A673 (cell line): Measurements from ENCODE around the gene PLCXD3. TPM values are rescaled to one million over a fixed set of nuclear protein-coding genes. Genes with fewer than 3 reads are reported as not detected.

ENCODE experiments used
- BruUV-seq: library from RNA; stranded (reverse); fragments of 400-500 nt; replicated peaks from 2 replicates; lab custom pipeline; 2021; lab: Mats Ljungman, UMichigan
- CTCF ChIA-PET: fragments of 300-600 bp; sonication (Branson Sonifier 250); formaldehyde crosslinking; loops from one replicate; lab custom pipeline; 2022; ENCODE audit warnings: antibody characterized with exemption; lab: Charles Lee
- POLR2A ChIA-PET: fragments of 300-600 bp; sonication (Branson Sonifier 250); formaldehyde crosslinking; loops from one replicate; lab custom pipeline; 2022; ENCODE audit warnings: antibody characterized with exemption; ENCODE audit not compliant: low non-redundant PET; lab: Charles Lee
- DNase-seq: peaks from one replicate; pipeline ENCODE4 v3.0.0-alpha.2; 2015; ENCODE audit warnings: low spot score
- H3K27ac ChIP-seq: fragments of 200-600 bp; sonication (generic); 2 replicates; pipeline ENCODE4 v1.5.1; 2016; ENCODE audit warnings: mixed run types, low read depth, mild to moderate bottlenecking, mixed read lengths, antibody characterized with exemption, low read length; ENCODE audit not compliant: poor library complexity, severe bottlenecking
- H3K27me3 ChIP-seq: fragments of 200-600 bp; sonication (generic); replicated peaks from 2 replicates; pipeline ENCODE4 v1.6.1; 2017; ENCODE audit warnings: mixed run types, low read depth, mild to moderate bottlenecking, mixed read lengths, antibody characterized with exemption, low read length; ENCODE audit not compliant: insufficient read depth, poor library complexity
- H3K36me3 ChIP-seq: fragments of 200-600 bp; sonication (generic); 2 replicates; pipeline ENCODE4 v1.6.1; 2016; ENCODE audit warnings: mixed run types, mild to moderate bottlenecking, mixed read lengths, antibody characterized with exemption, low read length; ENCODE audit not compliant: insufficient read depth, poor library complexity, severe bottlenecking
- H3K4me1 ChIP-seq: fragments of 200-600 bp; sonication (generic); 2 replicates; pipeline ENCODE4 v1.6.1; 2017; ENCODE audit warnings: mixed run types, mild to moderate bottlenecking, mixed read lengths, antibody characterized with exemption, low read length; ENCODE audit not compliant: insufficient read depth, poor library complexity, severe bottlenecking
- H3K4me3 ChIP-seq: fragments of 200-600 bp; sonication (generic); 2 replicates; pipeline ENCODE4 v1.5.1; 2016; ENCODE audit warnings: low read depth, mixed run types, mild to moderate bottlenecking, mixed read lengths, low read length; ENCODE audit not compliant: poor library complexity, severe bottlenecking
- H3K9me3 ChIP-seq: fragments of 200-600 bp; sonication (generic); 2 replicates; pipeline ENCODE4 v1.6.1; 2016; ENCODE audit warnings: mixed run types, low read depth, mild to moderate bottlenecking, mixed read lengths, antibody characterized with exemption, low read length; ENCODE audit not compliant: poor library complexity, severe bottlenecking
- CTCF ChIP-seq: fragments of 300-800, 200-600 bp; sonication (generic); conservative IDR thresholded peaks from 2 replicates; pipeline ENCODE4 v1.5.1; 2017; ENCODE audit warnings: low read depth, mild to moderate bottlenecking, antibody characterized with exemption, low read length, moderate library complexity, mixed read lengths
- EZH2 ChIP-seq: fragments of 200-600 bp; sonication (generic); IDR thresholded peaks from 2 replicates; pipeline ENCODE4 v1.6.1; 2017; ENCODE audit warnings: borderline replicate concordance, low read depth, mild to moderate bottlenecking, mixed read lengths, antibody characterized with exemption, low read length; ENCODE audit not compliant: poor library complexity, severe bottlenecking
- intact Hi-C: fragments of 100-400 bp; cut with micrococcal nuclease; formaldehyde crosslinking; loops from one replicate; pipeline ENCODE4 v1.10.0; 2022; ENCODE audit not compliant: unreplicated experiment
- total RNA-seq: library from RNA; stranded (reverse); gene quantifications from 2 replicates; pipeline ENCODE4 v1.2.3, GENCODE V29; 2021

PLCXD3 gene
- total RNA-seq, 1 experiment from 2014 or later, result 1.3 TPM

GRCh38 chr5:41312478-41313060 is 197.8 kb downstream of the PLCXD3 start:
- intact Hi-C loops, result loop anchor here (2.0 to 10.0 kb wide), 2 partner anchors 42 to 332 kb away; no protein-coding TSS in a partner anchor
- H3K4me1 ChIP-seq, result peaks cover 45% of the 10 kb centered on the region
- no peak overlapping the region for H3K4me3 ChIP-seq
- no peaks in the 10 kb centered on the region for H3K27me3 ChIP-seq
- ChIA-PET CTCF (interaction anchor here (0.5 to 2.1 kb wide), 3 partner anchors 379 to 468 kb away, joined by 4 to 8 read pairs (median 6); no protein-coding TSS in a partner anchor), POLR2A (no interaction called here)
- DNase-seq, result peak; percentile 87
- TF ChIP-seq CTCF (no peak), EZH2 (no peak)
- peak overlapping the region; percentile 93 for H3K27ac ChIP-seq
- no peaks in the 10 kb centered on the region for H3K9me3 ChIP-seq
- H3K36me3 ChIP-seq, result no peaks in the 10 kb centered on the region
- no TSS peak for BruUV-seq

GRCh38 chr5:41312066-41312465 is 198.3 kb downstream of the PLCXD3 start:
- TF ChIP-seq CTCF (no peak), EZH2 (no peak)

GRCh38 chr5:41309275-41309674 is 201.1 kb downstream of the PLCXD3 start:
- CTCF ChIA-PET, result no interaction called here
- no peaks in the 10 kb centered on the region for H3K36me3 ChIP-seq
- intact Hi-C loops, result no loop called here
- peak overlapping the region; percentile 3 for H3K27ac ChIP-seq
- POLR2A ChIA-PET, result no interaction called here
- BruUV-seq, result no TSS peak
- TF ChIP-seq EZH2 (no peak), CTCF (no peak)
- H3K27me3 ChIP-seq, result no peaks in the 10 kb centered on the region
- H3K4me3 ChIP-seq, result no peak overlapping the region
- DNase-seq, result no peak
- peaks cover 39% of the 10 kb centered on the region for H3K4me1 ChIP-seq
- no peaks in the 10 kb centered on the region for H3K9me3 ChIP-seq

More at GRCh38 chr5:41312066-41312465, 198.3 kb downstream of the PLCXD3 start:
- H3K27me3 ChIP-seq, result no peaks in the 10 kb centered on the region
- H3K4me1 ChIP-seq, result peaks cover 45% of the 10 kb centered on the region
- POLR2A ChIA-PET, result no interaction called here
- H3K27ac ChIP-seq, result peak overlapping the region; percentile 93
- H3K4me3 ChIP-seq, result no peak overlapping the region
- no TSS peak for BruUV-seq
- CTCF ChIA-PET, result interaction anchor here (2.1 kb wide), 1 partner anchor 407 kb away, joined by 6 read pairs; no protein-coding TSS in a partner anchor
- H3K9me3 ChIP-seq, result no peaks in the 10 kb centered on the region
- H3K36me3 ChIP-seq, result no peaks in the 10 kb centered on the region
- intact Hi-C loops, result loop anchor here (2.0 to 10.0 kb wide), 2 partner anchors 41 to 333 kb away; no protein-coding TSS in a partner anchor
- peak; percentile 90 for DNase-seq
